ENCODE measurements around the gene PLEK. TPM values are rescaled to one million over a fixed set of nuclear protein-coding genes. Genes with fewer than 3 reads are reported as not detected.
A peak's percentile ranks its signal among the peaks of the same experiment; 100 is the strongest.

PLEK gene
- total and polyA plus RNA-seq, 10 of the 15 experiments (the other 5 are each of a cell fraction or from before 2014, with no cell fraction given), result 229 to 804 (median 362) TPM

- Histone ChIP-seq H3K36me3 (ENCODE audit: control insufficient read depth in 2 of 2, insufficient read depth in 2 of 2, low read length in 1 of 2) (no peaks in the 10 kb centered on the region), H3K4me1 (ENCODE audit: control insufficient read depth, insufficient read depth, low read length) (peaks cover 48% of the 10 kb centered on the region), H3K9me3 (replicated peaks; ENCODE audit: control insufficient read depth, insufficient read depth, low read length) (peaks cover 2% of the 10 kb centered on the region; the same call in 1 of the 3 replicates), H3K4me2 (ENCODE audit: control insufficient read depth, insufficient read depth) (no peak overlapping the region), H4K20me1 (ENCODE audit: control insufficient read depth, insufficient read depth) (no peaks in the 10 kb centered on the region), H3K27ac (ENCODE audit: control insufficient read depth, insufficient read depth) (no peak overlapping the region), H3K9ac (ENCODE audit: control insufficient read depth, insufficient read depth, low read length) (no peak overlapping the region), H3K27me3 (replicated peaks in 1 of 2; ENCODE audit: control insufficient read depth in 2 of 2, insufficient read depth in 2 of 2, low read length in 1 of 2) (no peaks in the 10 kb centered on the region; a peak in 1 of 4 replicates), H3K4me3 (no peak overlapping the region), H2AFZ (ENCODE audit: control insufficient read depth, low read depth, low read length) (no peak overlapping the region), H3K79me2 (ENCODE audit: control insufficient read depth, insufficient read depth, low read length) (no peaks in the 10 kb centered on the region; the same call in 1 of the 2 replicates)
- ChIA-PET POLR2A (interaction anchor here (1.0 to 1.2 kb wide), 3 partner anchors 9 to 54 kb away, joined by 3 to 8 read pairs (median 3); no protein-coding TSS in a partner anchor), CTCF (interaction anchor here (2.8 kb wide), 1 partner anchor 8 kb away, joined by 16 read pairs; no protein-coding TSS in a partner anchor), RAD21 (ENCODE audit: unreplicated experiment) (interaction anchor here (1.3 kb wide), 1 partner anchor 17 kb away, joined by 3 read pairs; no protein-coding TSS in a partner anchor), SMC1A (ENCODE audit: uncharacterized antibody, unreplicated experiment) (interaction anchor here (0.9 to 11.3 kb wide), 5 partner anchors 8 to 34 kb away, joined by 3 to 207 read pairs (median 6); no protein-coding TSS in a partner anchor)
- intact Hi-C loops (cut with micrococcal nuclease; ENCODE audit: unreplicated experiment) (no loop called here), in situ Hi-C loops (cut with MboI) (no loop called here)
- DNase-seq (ENCODE audit: low read depth, low spot score), result no peak
- ATAC-seq, result no peak
- FAIRE-seq, result no peak
- 35% methylated on average over 3 of the region's 3 CpGs for WGBS (ENCODE audit: insufficient coverage, insufficient replicate concordance, low lambda C conversion rate, missing lambda C conversion rate)
- BruUV-seq (replicated peaks), result no TSS peak
- TF ChIP-seq MTA3 (IDR thresholded peaks at IDR 0.05; ENCODE audit: borderline replicate concordance, low read length) (no peak), PKNOX1 (IDR thresholded peaks at IDR 0.05) (no peak), CEBPB (IDR thresholded peaks at IDR 0.05; ENCODE audit: borderline replicate concordance in 1 of 2, low read depth in 2 of 2, low read length in 2 of 2) (peak in 1 of 2 experiments; percentile 80; a peak in 2 of 4 replicates)
Measured at GRCh38 chr2:68420254-68420910, 55.3 kb downstream of the PLEK start.

All from GM12878 (cell line).